Activated gamma-delta T cell treated with anti-CD3 and anti-CD28 coated beads, Interleukin-2, amount 50 U/mL, for 16 hours (primary cell): ENCODE results near the gene MCU.
"Not testable (repeated sequence)": the region's sequence is repeated elsewhere in the genome, so short reads cannot be mapped to it uniquely, and the experiment has no call there.

Source experiments
- DNase-seq: peaks from one replicate; pipeline ENCODE4 v3.0.0-alpha.2; 2020; ENCODE audit warnings: low read depth

Gene MCU

GRCh38 chr10:72731916-72732419 lies 40.0 kb downstream of the MCU start:
- no peak for DNase-seq

GRCh38 chr10:72732521-72732920 lies 40.6 kb downstream of the MCU start:
- DNase-seq = no peak

- DNase-seq = no peak
Observed at GRCh38 chr10:72733989-72734388, 42.0 kb downstream of the MCU start.

DNA sequence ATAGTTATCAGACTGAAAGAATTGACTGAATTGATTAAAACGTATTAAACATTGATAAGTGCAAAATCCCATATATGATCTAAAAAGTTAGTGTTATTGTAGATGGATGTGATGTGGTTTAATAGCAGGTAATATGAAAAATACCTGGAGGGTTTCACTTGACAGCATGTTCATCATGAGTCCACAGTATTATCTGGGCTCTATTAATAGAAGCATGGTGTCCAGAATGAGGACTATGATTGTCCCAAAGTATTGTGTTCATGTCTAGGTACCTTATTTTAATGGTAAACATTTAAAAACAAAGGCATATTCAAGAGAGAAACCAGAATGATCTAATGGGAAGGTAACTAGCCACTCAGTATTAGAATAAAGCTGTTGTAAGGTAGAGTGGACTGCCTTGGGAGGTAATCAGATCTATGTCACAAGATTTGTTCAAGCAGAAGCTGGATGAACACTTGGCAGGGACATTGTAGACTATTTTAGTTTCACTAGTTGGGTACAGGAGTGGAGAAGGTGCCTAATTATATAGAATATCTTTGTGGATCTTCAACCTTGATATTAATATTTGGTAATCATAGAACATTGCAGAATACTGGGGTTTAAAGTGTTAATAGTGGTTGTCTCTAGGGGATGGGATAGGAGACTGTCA lies 43.5 kb downstream of the MCU start:
- DNase-seq = no peak

- DNase-seq = no peak
Observed at GRCh38 chr10:72736176-72736827, 44.4 kb downstream of the MCU start.

GRCh38 chr10:72736828-72737220 lies 44.9 kb downstream of the MCU start:
- no peak for DNase-seq

DNA sequence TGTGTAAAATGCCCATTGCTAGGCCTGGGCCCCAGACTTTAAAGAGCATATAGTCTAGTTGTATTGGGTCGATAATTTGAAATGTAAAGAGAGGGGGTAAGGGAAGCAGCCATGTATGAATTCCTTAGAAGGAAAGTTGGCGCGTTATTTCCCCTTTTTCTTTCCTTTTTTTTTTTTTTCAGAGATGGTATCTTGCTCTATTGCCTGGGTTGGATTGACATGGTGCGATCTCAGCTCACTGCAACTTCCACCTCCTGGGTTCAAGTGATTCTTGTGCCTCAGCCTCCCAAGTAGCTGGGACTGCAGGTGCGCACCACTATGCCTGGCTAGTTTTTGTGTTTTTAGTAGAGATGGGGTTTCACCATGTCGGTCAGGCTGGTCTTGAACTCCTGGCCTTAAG lies 45.4 kb downstream of the MCU start:
- not testable (repeated sequence) for DNase-seq

- DNase-seq = no peak
Observed at GRCh38 chr10:72738486-72738885, 46.5 kb downstream of the MCU start.

DNA sequence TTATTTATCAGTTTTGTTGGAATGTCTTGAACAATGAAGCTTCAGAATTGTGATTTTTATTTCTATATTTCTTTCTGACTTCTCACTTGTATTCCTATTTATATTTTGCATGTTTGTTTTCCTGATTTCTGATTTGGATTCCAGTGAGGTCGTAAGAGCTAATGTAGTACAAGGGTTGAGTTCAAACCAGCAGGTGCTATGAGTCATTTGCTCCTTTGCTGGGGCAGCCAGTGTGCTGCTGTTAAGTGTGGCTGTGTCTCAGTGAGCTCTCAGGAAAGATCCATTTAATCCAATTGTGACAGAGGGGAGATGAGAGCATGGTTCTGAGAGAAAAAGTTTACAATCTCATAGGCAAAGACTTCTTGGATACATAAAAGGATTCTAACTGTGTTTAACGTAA lies 48.6 kb downstream of the MCU start:
- no peak for DNase-seq

- no peak for DNase-seq
Observed at GRCh38 chr10:72742092-72742491, 50.1 kb downstream of the MCU start.

DNA sequence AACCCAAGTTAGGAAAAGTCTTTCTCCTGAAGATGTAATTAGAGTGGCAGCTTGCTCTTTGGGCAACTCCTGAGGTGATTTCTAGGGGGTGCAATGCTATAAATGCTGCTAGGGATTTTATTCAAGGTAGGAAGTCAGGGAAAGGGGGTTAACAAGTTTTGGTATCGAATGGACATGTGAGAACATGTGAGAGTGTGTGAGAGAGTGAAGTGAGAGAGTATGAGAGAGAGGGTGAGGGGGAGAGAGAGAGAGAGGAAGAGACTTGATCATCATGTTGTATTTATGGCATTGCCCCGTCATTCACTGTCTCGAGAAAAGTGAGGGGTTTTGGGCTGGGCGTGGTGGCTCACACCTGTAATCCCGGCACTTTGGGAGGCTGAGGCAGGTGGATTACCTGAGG lies 50.9 kb downstream of the MCU start:
- DNase-seq = no peak

DNA sequence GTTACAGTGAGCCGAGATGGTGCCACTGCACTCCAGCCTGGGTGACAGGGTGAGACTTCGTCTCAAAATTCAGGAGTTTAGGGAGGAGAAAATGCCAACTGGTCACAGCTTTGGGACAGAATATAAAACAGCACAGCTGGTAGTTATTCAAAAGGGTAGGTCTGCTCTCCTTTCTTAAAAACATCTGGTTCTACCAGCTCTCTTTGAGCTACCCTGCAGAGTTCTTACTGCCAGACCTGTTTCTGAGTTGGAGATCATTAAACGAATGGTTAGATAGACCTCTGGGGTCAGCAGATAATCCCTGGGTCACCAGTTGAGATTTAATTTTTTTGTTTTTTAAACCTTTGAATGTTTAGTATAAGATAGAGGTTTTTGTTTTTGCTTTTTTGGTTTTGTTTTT lies 52.6 kb downstream of the MCU start:
- no peak for DNase-seq

- DNase-seq = no peak
Observed at GRCh38 chr10:72746426-72747363, 54.8 kb downstream of the MCU start.

DNA sequence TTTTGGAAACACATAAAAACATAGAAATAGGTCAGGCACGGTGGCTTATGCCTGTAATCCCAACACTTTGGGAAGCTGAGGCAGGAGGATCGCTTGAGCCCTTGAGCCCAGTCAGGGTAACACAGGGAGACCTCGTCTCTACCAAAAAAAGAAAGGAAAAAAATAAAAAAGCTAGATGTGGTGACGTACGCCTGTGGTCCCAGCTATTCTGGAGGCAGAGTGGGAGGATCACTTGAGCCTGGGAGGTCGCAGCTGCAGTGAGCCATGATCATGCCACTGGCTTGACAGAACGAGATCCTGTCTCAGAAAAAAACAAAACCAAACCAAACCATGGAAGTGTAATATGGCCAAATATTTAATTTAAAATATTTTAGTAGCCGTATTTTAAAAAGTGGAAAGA lies 55.6 kb downstream of the MCU start:
- DNase-seq = no peak

GRCh38 chr10:72753760-72754231 lies 61.9 kb downstream of the MCU start:
- no peak for DNase-seq

GRCh38 chr10:72754275-72755032 lies 62.5 kb downstream of the MCU start:
- DNase-seq = no peak

GRCh38 chr10:72756674-72757385 lies 64.9 kb downstream of the MCU start:
- no peak for DNase-seq

- DNase-seq = no peak
Observed at GRCh38 chr10:72757732-72758131, 65.8 kb downstream of the MCU start.

DNA sequence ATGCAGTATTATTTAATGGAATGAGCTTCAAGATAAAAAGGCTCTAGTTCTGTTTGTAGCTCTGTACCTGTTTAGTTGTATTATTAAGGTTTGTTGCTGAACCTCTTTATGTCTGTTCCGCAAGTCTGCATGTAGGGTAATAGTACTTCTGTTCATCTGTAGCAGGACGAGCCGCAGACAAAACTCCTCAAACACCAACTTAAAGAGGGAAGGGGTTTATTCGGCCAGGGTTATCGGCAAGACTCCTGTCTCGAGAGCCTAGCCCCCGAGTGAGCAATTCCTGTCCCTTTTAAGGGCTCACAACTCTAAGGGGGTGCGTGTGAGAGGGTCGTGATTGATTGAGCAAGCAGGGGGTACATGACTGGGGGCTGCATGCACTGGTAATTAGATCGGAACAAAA lies 67.0 kb downstream of the MCU start:
- DNase-seq = not testable (repeated sequence)

- no peak for DNase-seq
Observed at GRCh38 chr10:72759584-72759983, 67.6 kb downstream of the MCU start.

DNA sequence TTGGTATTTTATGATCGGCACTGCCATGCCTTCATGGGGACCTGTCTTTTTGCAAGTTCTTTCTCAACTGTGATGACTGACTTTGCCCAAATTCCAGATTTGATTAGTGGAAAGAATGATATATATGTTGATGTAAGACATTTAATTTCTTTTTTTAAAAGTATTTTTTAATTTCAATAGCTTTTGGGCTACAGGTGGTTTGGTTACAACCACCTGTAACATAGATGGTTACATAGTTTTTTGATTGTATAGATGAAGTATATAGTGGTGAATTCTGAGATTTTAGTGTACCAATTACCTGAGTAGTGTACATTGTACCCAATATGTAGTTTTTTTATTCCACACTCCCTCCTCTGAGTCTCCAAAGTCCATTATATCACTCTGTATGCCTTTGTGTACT lies 69.6 kb downstream of the MCU start:
- no peak for DNase-seq
